AG04450 (cell line): ENCODE measurements around the gene UQCR10. TPM values are rescaled to one million over a fixed set of nuclear protein-coding genes. Genes with fewer than 3 reads are reported as not detected.

Source experiments
- CTCF ChIA-PET: fragments of 300-600, 350-600 bp; formaldehyde crosslinking; extraction: SDS; loops from one replicate; lab custom pipeline; 2022; ENCODE audit warnings: antibody characterized with exemption, inconsistent platforms; lab: Charles Lee
- POLR2A ChIA-PET: fragments of 350-600 bp; formaldehyde crosslinking; extraction: SDS; loops from one replicate; lab custom pipeline; 2021; ENCODE audit warnings: antibody characterized with exemption, inconsistent platforms; lab: Yijun Ruan, JAX
- DNase-seq: peaks from one replicate; pipeline ENCODE4 v3.0.0-alpha.2; 2011; ENCODE audit warnings: low read depth, low spot score
- H3K27ac ChIP-seq: one replicate; pipeline ENCODE4 v1.5.1; 2012; ENCODE audit warnings: low read depth, low read length, control low read depth
- H3K27me3 ChIP-seq: one replicate; pipeline ENCODE4 v1.6.0; 2012; ENCODE audit warnings: low read length; ENCODE audit not compliant: control insufficient read depth, insufficient read depth
- H3K4me3 ChIP-seq: 2 replicates; pipeline ENCODE4 v1.5.1; 2011; ENCODE audit warnings: mild to moderate bottlenecking, low read depth, low read length, control low read depth
- H3K9me3 ChIP-seq: 2 replicates; pipeline ENCODE4 v1.5.1; 2012; ENCODE audit warnings: low read length; ENCODE audit not compliant: control insufficient read depth, insufficient read depth
- CTCF ChIP-seq: IDR thresholded peaks from 2 replicates; pipeline ENCODE4 v1.5.1; 2011; ENCODE audit warnings: low read depth, low read length, control low read depth, inconsistent platforms
- polyA plus RNA-seq: library from polyadenylated mRNA; depleted of rRNA; stranded (reverse); fragments of >200 nt; gene quantifications from 2 replicates; pipeline ENCODE4 v1.2.3, GENCODE V29; 2011

UQCR10 gene
- polyA plus RNA-seq, 1 experiment: 170 TPM

GRCh38 chr22:29801153-29801552 is 34.0 kb downstream of the UQCR10 start:
- TF ChIP-seq CTCF: no peak
- Histone ChIP-seq H3K27ac (no peak overlapping the region), H3K27me3 (no peaks in the 10 kb centered on the region), H3K9me3 (no peaks in the 10 kb centered on the region), H3K4me3 (no peak overlapping the region)
- ChIA-PET CTCF (no interaction called here), POLR2A (no interaction called here)
- no peak for DNase-seq

- TF ChIP-seq CTCF: no peak
- CTCF ChIA-PET: interaction anchor here (0.6 kb wide), 1 partner anchor 454 kb away, joined by 8 read pairs; no protein-coding TSS in a partner anchor
- Histone ChIP-seq H3K27me3 (no peaks in the 10 kb centered on the region), H3K4me3 (no peak overlapping the region), H3K9me3 (no peaks in the 10 kb centered on the region), H3K27ac (no peak overlapping the region)
- DNase-seq: no peak
- POLR2A ChIA-PET: no interaction called here
Observed at GRCh38 chr22:29801796-29802195, 34.6 kb downstream of the UQCR10 start.

- ChIA-PET CTCF (no interaction called here), POLR2A (no interaction called here)
- TF ChIP-seq CTCF: no peak
Observed at GRCh38 chr22:29803190-29803589, 36.0 kb downstream of the UQCR10 start.

GRCh38 chr22:29804985-29805384 is 37.8 kb downstream of the UQCR10 start:
- ChIA-PET CTCF (no interaction called here), POLR2A (no interaction called here)
- TF ChIP-seq CTCF: no peak
- H3K27me3 ChIP-seq: no peaks in the 10 kb centered on the region
- H3K9me3 ChIP-seq: no peaks in the 10 kb centered on the region
- no peak for DNase-seq
- H3K4me3 ChIP-seq: no peak overlapping the region
- H3K27ac ChIP-seq: no peak overlapping the region

More at GRCh38 chr22:29803190-29803589, 36.0 kb downstream of the UQCR10 start:
- Histone ChIP-seq H3K9me3 (no peaks in the 10 kb centered on the region), H3K27ac (no peak overlapping the region), H3K4me3 (no peak overlapping the region), H3K27me3 (no peaks in the 10 kb centered on the region)
- no peak for DNase-seq

- TF ChIP-seq CTCF: no peak
- Histone ChIP-seq H3K27ac (no peak overlapping the region), H3K9me3 (no peaks in the 10 kb centered on the region), H3K27me3 (no peaks in the 10 kb centered on the region), H3K4me3 (no peak overlapping the region)
- ChIA-PET POLR2A (interaction anchor here (1.3 kb wide), 1 partner anchor 39 kb away, joined by 4 read pairs; the partner anchor contains the start of genes UQCR10 and ZMAT5), CTCF (interaction anchor here (1.1 kb wide), 1 partner anchor 10 kb away, joined by 3 read pairs; no protein-coding TSS in a partner anchor)
- DNase-seq: no peak
Observed at GRCh38 chr22:29806196-29806595, 39.0 kb downstream of the UQCR10 start.
